GM12891 (cell line): ENCODE results near the gene ZNF689.
A peak's percentile ranks its signal among the peaks of the same experiment; 100 is the strongest.
"Not testable (repeated sequence)": the region's sequence is repeated elsewhere in the genome, so short reads cannot be mapped to it uniquely, and the experiment has no call there.

ENCODE experiments used
- DNase-seq: peaks from one replicate; pipeline ENCODE4 v3.0.0; 2011; ENCODE audit warnings: low spot score; ENCODE audit not compliant: insufficient read length
- FAIRE-seq: peaks from 2 replicates; lab custom pipeline; 2011; peaks lifted over from hg19 to GRCh38; lab: Jason Lieb, UNC
- PAX5 ChIP-seq: IDR thresholded peaks from 2 replicates; pipeline ENCODE4 v1.6.1; 2011; ENCODE audit warnings: low read length, moderate library complexity, mild to moderate bottlenecking; ENCODE audit not compliant: insufficient read depth, severe bottlenecking
- POLR2A ChIP-seq: IDR thresholded peaks from 2 replicates; pipeline ENCODE4 v1.6.1; 2011; ENCODE audit warnings: low read depth, low read length, control low read depth
- POLR2AphosphoS5 ChIP-seq: IDR thresholded peaks from 2 replicates; pipeline ENCODE4 v1.6.1; 2011; ENCODE audit warnings: low read depth, low read length, control low read depth
- POU2F2 ChIP-seq: IDR thresholded peaks from 2 replicates; pipeline ENCODE4 v1.6.1; 2011; ENCODE audit warnings: low read depth, mild to moderate bottlenecking, control low read depth, low read length, moderate library complexity
- SPI1 ChIP-seq: IDR thresholded peaks from 2 replicates; pipeline ENCODE4 v1.6.1; 2011; ENCODE audit warnings: low read depth, low read length, control low read depth
- TAF1 ChIP-seq: IDR thresholded peaks from 2 replicates; pipeline ENCODE4 v1.6.1; 2011; ENCODE audit warnings: low read depth, low read length, control low read depth

ZNF689 gene

GRCh38 chr16:30637944-30638343, 27.8 kb upstream of the ZNF689 start:
- DNase-seq: no peak
- FAIRE-seq: peak; percentile 52
- TF ChIP-seq PAX5: no peak
- no peak for TF ChIP-seq SPI1
- no peak for TF ChIP-seq POLR2AphosphoS5
- TF ChIP-seq TAF1: no peak
- TF ChIP-seq POLR2A: no peak

- not testable (repeated sequence) for FAIRE-seq, DNase-seq
These were observed 26.9 kb upstream of the ZNF689 start for GRCh38 chr16:30637139-30637538.

GRCh38 chr16:30636599-30636998, 26.4 kb upstream of the ZNF689 start:
- no peak for FAIRE-seq

GRCh38 chr16:30633526-30633925, 23.3 kb upstream of the ZNF689 start:
- DNase-seq: no peak
- FAIRE-seq: no peak
- TF ChIP-seq POLR2AphosphoS5 (no peak), PAX5 (no peak), POLR2A (no peak), TAF1 (no peak)

More at GRCh38 chr16:30636599-30636998, 26.4 kb upstream of the ZNF689 start:
- no peak for DNase-seq
- TF ChIP-seq POLR2A: no peak

- not testable (repeated sequence) for FAIRE-seq, DNase-seq
These were observed 22.3 kb upstream of the ZNF689 start for GRCh38 chr16:30632454-30632853.

- peak; percentile 51 for DNase-seq
- no peak for TF ChIP-seq PAX5
- no peak for TF ChIP-seq TAF1
- no peak for TF ChIP-seq SPI1
- TF ChIP-seq POLR2AphosphoS5: no peak
- TF ChIP-seq POU2F2: no peak
- TF ChIP-seq POLR2A: no peak
- FAIRE-seq: peak; percentile 90
These were observed 18.7 kb upstream of the ZNF689 start for GRCh38 chr16:30628628-30629540.

GRCh38 chr16:30626236-30626635, 16.0 kb upstream of the ZNF689 start:
- FAIRE-seq (no peak), DNase-seq (no peak)
- TF ChIP-seq POLR2AphosphoS5 (no peak), SPI1 (no peak), TAF1 (no peak), POLR2A (no peak), POU2F2 (no peak)

- DNase-seq: no peak
- TF ChIP-seq POLR2AphosphoS5 (no peak), PAX5 (no peak)
These were observed 13.5 kb upstream of the ZNF689 start for GRCh38 chr16:30623536-30624283.

GRCh38 chr16:30622455-30623032, 12.4 kb upstream of the ZNF689 start:
- TF ChIP-seq PAX5 (no peak), POU2F2 (no peak)
- DNase-seq (no peak), FAIRE-seq (no peak)

More at GRCh38 chr16:30623536-30624283, 13.5 kb upstream of the ZNF689 start:
- no peak for FAIRE-seq

GRCh38 chr16:30621765-30622164, 11.6 kb upstream of the ZNF689 start:
- DNase-seq: no peak
- FAIRE-seq: no peak
- TF ChIP-seq PAX5 (no peak), POU2F2 (no peak), POLR2AphosphoS5 (no peak), SPI1 (no peak), POLR2A (no peak), TAF1 (no peak)

GRCh38 chr16:30620169-30620568, 10.0 kb upstream of the ZNF689 start:
- no peak for FAIRE-seq
- no peak for TF ChIP-seq SPI1
- TF ChIP-seq POLR2A: no peak
- TF ChIP-seq TAF1: no peak
- DNase-seq: no peak
